HepG2 (cell line): ENCODE measurements around the gene GRK5. TPM values are rescaled to one million over a fixed set of nuclear protein-coding genes. Genes with fewer than 3 reads are reported as not detected.

Experiments used
- BRF2 ChIP-seq: sonication (generic); formaldehyde crosslinking; IDR thresholded peaks from 2 replicates; pipeline ENCODE4 v1.8.1; 2022; ENCODE audit warnings: mild to moderate bottlenecking, missing genetic modification reagents
- CEBPG ChIP-seq: IDR thresholded peaks from 2 replicates; pipeline ENCODE4 v1.6.1; 2016
- FOXC1 ChIP-seq: sonication (generic); formaldehyde crosslinking; IDR thresholded peaks from 2 replicates; pipeline ENCODE4 v1.8.0; 2022; ENCODE audit warnings: mild to moderate bottlenecking, missing genetic modification reagents, borderline replicate concordance
- HMG20B ChIP-seq: conservative IDR thresholded peaks from 2 replicates; pipeline ENCODE4 v1.6.1; 2016; ENCODE audit warnings: missing genetic modification reagents, missing compliant biosample characterization
- HNF1B ChIP-seq: sonication (generic); formaldehyde crosslinking; IDR thresholded peaks from 2 replicates; pipeline ENCODE4 v1.5.1; 2020; ENCODE audit warnings: mild to moderate bottlenecking, moderate library complexity, missing genetic modification reagents
- MYC ChIP-seq: sonication (generic); formaldehyde crosslinking; IDR thresholded peaks from 2 replicates; pipeline ENCODE4 v1.9.0; 2021; ENCODE audit warnings: missing genetic modification reagents, borderline replicate concordance
- NR2F6 ChIP-seq, 2 experiments: IDR thresholded peaks; 2 replicates each; pipeline ENCODE4 v1.6.1; 2016; ENCODE audit warnings: antibody characterized with exemption in 1 of 2, mild to moderate bottlenecking in 1 of 2
- PHF21A ChIP-seq: sonication (generic); formaldehyde crosslinking; IDR thresholded peaks from 2 replicates; pipeline ENCODE4 v1.5.0; 2020; ENCODE audit warnings: mild to moderate bottlenecking, missing genetic modification reagents
- POGK ChIP-seq: sonication (generic); formaldehyde crosslinking; conservative IDR thresholded peaks from 2 replicates; pipeline ENCODE4 v1.8.0; 2022; ENCODE audit warnings: mild to moderate bottlenecking, moderate library complexity, missing genetic modification reagents
- POGZ ChIP-seq: sonication (generic); formaldehyde crosslinking; IDR thresholded peaks from 2 replicates; pipeline ENCODE4 v1.4.0; 2020; ENCODE audit warnings: mild to moderate bottlenecking, missing genetic modification reagents
- SPEN ChIP-seq: sonication (generic); formaldehyde crosslinking; IDR thresholded peaks from 2 replicates; pipeline ENCODE4 v1.5.1; 2020; ENCODE audit warnings: low read depth, mild to moderate bottlenecking, missing genetic modification reagents
- TFDP1 ChIP-seq: IDR thresholded peaks from 2 replicates; pipeline ENCODE4 v1.6.1; 2016; ENCODE audit warnings: missing compliant biosample characterization, missing genetic modification reagents, borderline replicate concordance
- TMF1 ChIP-seq: sonication (generic); formaldehyde crosslinking; IDR thresholded peaks from 2 replicates; pipeline ENCODE4 v1.8.1; 2022; ENCODE audit warnings: low read depth, missing genetic modification reagents
- U2AF1 ChIP-seq: fragments of 200-400 bp; formaldehyde crosslinking; optimal IDR thresholded peaks from 2 replicates; pipeline ENCODE3; 2017; ENCODE audit warnings: mild to moderate bottlenecking, low read depth, low read length
- ZBTB7B ChIP-seq: sonication (generic); formaldehyde crosslinking; IDR thresholded peaks from 2 replicates; pipeline ENCODE4 v1.4.0; 2020; ENCODE audit warnings: missing genetic modification reagents
- ZGPAT ChIP-seq: IDR thresholded peaks from 2 replicates; pipeline ENCODE4 v1.6.1; 2016; ENCODE audit warnings: mild to moderate bottlenecking
- ZMYM3 ChIP-seq: sonication (generic); formaldehyde crosslinking; IDR thresholded peaks from 2 replicates; pipeline ENCODE4 v1.5.1; 2020; ENCODE audit warnings: mild to moderate bottlenecking, missing genetic modification reagents
- ZNF24 ChIP-seq: fragments of 450-650 bp; IDR thresholded peaks from 2 replicates; pipeline ENCODE4 v1.6.1; 2017; ENCODE audit warnings: antibody characterized with exemption, mild to moderate bottlenecking
- ZNF414 ChIP-seq: sonication (generic); formaldehyde crosslinking; IDR thresholded peaks from 2 replicates; pipeline ENCODE4 v1.5.0; 2020; ENCODE audit warnings: missing genetic modification reagents
- ZNF605 ChIP-seq: sonication (generic); formaldehyde crosslinking; IDR thresholded peaks from 2 replicates; pipeline ENCODE4 v1.8.0; 2022; ENCODE audit warnings: mild to moderate bottlenecking, missing genetic modification reagents
- ZNF607 ChIP-seq: sonication (generic); formaldehyde crosslinking; IDR thresholded peaks from 2 replicates; pipeline ENCODE4 v1.5.1; 2020; ENCODE audit warnings: missing genetic modification reagents, mild to moderate bottlenecking, borderline replicate concordance
- ZNF878 ChIP-seq: sonication (generic); formaldehyde crosslinking; IDR thresholded peaks from 2 replicates; pipeline ENCODE4 v1.8.1; 2023; ENCODE audit warnings: mild to moderate bottlenecking, missing genetic modification reagents, moderate library complexity
- ZNF879 ChIP-seq: sonication (generic); formaldehyde crosslinking; IDR thresholded peaks from 2 replicates; pipeline ENCODE4 v1.8.1; 2023; ENCODE audit warnings: missing genetic modification reagents
- polyA plus RNA-seq, 8 experiments: library from polyadenylated mRNA; depleted of rRNA in 3 of 8; stranded (reverse) in 7 of 8; unstranded in 1 of 8; fragments of >200 nt; fragmentation: Illumina TruSeq in 4 of 8; extraction: Trizol in 4 of 8; gene quantifications; 2 replicates each; pipeline versions ENCODE4 v1.2.1 to v1.2.3, GENCODE V29; 2011 to 2016; ENCODE audit warnings: low read depth in 4 of 8, missing spikeins in 1 of 8, mixed read lengths in 1 of 8; ENCODE audit not compliant: insufficient read depth in 1 of 8
- total RNA-seq, 5 experiments: library from RNA; depleted of rRNA; stranded (reverse); fragments of >200 nt; fragmentation: Illumina TruSeq; extraction: Trizol; gene quantifications; 2 replicates each; pipeline ENCODE4 v1.2.3, GENCODE V29; 2016; ENCODE audit warnings: low read depth in 1 of 5

The GRK5 gene
- total and polyA plus RNA-seq, 2 of the 13 experiments (the other 11 are each of a cell fraction or from before 2014, with no cell fraction given) = 10.4 to 12.6 TPM

GRCh38 chr10:119409906-119410305 lies 202.5 kb downstream of the GRK5 start (continued):
- TF ChIP-seq HNF1B (CRISPR knock-in tag) (0 out of 2 replicates have a peak, but pooled peaks have one; percentile 51), POGZ (CRISPR knock-in tag) (peak; percentile 35), ZNF414 (CRISPR knock-in tag) (peak; percentile 32; the same call in 1 of the 2 replicates), ZNF878 (CRISPR knock-in tag) (peak; percentile 83), MYC (CRISPR knock-in tag) (peak; percentile 87), FOXC1 (CRISPR knock-in tag) (no peak), HMG20B (0 out of 2 replicates have a peak, but pooled peaks have one; percentile 12), ZMYM3 (CRISPR knock-in tag) (peak; percentile 63; the same call in 1 of the 2 replicates), CEBPG (CRISPR knock-in tag) (0 out of 2 replicates have a peak, but pooled peaks have one; percentile 48), NR2F6 (IDR thresholded peaks at IDR 0.05) (peak; percentile 87), NR2F6 (CRISPR knock-in tag; IDR thresholded peaks at IDR 0.05) (peak; percentile 90), ZBTB7B (CRISPR knock-in tag) (peak; percentile 88), TFDP1 (CRISPR knock-in tag) (peak; percentile 54; the same call in 1 of the 2 replicates), POGK (CRISPR knock-in tag) (peak; percentile 50; the same call in 1 of the 2 replicates), SPEN (0 out of 2 replicates have a peak, but pooled peaks have one; percentile 42), PHF21A (CRISPR knock-in tag) (peak; percentile 81), ZNF605 (CRISPR knock-in tag) (peak; percentile 66; the same call in 1 of the 2 replicates), ZGPAT (CRISPR knock-in tag) (peak; percentile 34; the same call in 1 of the 2 replicates), ZNF607 (CRISPR knock-in tag) (0 out of 2 replicates have a peak, but pooled peaks have one; percentile 20), U2AF1 (no peak), BRF2 (CRISPR knock-in tag) (0 out of 2 replicates have a peak, but pooled peaks have one; percentile 21), TMF1 (CRISPR knock-in tag) (no peak), ZNF879 (CRISPR knock-in tag) (no peak), ZNF24 (no peak)
